Activated naive CD8-positive, alpha-beta T cell treated with anti-CD3 and anti-CD28 coated beads, Interleukin-2, amount 10 ng/mL, durations not matched to agents 7 days and 5 days (primary cell): ENCODE results near the gene ZNF785. TPM values are rescaled to one million over a fixed set of nuclear protein-coding genes. Genes with fewer than 3 reads are reported as not detected.

Experiments used
- total RNA-seq, 2 experiments: library from RNA; stranded (reverse); gene quantifications; one replicate each; pipeline ENCODE4 v1.2.3, GENCODE V29; 2021

Gene ZNF785
- total RNA-seq, 2 experiments from 2014 or later = 22.3 to 24.8 TPM

Other genes with a start within 250 kb of the ZNF785 start
- gene CD2BP2, start 230.4 kb downstream of the ZNF785 start, total RNA-seq = 10 to 100 TPM; 71.3 to 72.5 TPM
- 10 to 100 TPM; 63.6 to 69.8 TPM for gene TBC1D10B, start 215.2 kb downstream of the ZNF785 start, total RNA-seq
- 1 to 10 TPM in 1 of 2 experiments, not detected in 1; 1.7 TPM for gene MYL11, start 210.9 kb downstream of the ZNF785 start, total RNA-seq
- gene SEPTIN1, start 203.1 kb downstream of the ZNF785 start, total RNA-seq = 100 to 1,000 TPM; 293 to 318 TPM
- 10 to 100 TPM; 14.4 to 15.5 TPM for gene ZNF48, start 190.3 kb downstream of the ZNF785 start, total RNA-seq
- gene ZNF771, start 178.1 kb downstream of the ZNF785 start, total RNA-seq = 1 to 10 TPM; 4.8 to 5.6 TPM
- 10 to 100 TPM; 52.2 to 52.8 TPM for gene DCTPP1, start 155.7 kb downstream of the ZNF785 start, total RNA-seq
- gene SEPHS2, start 139.8 kb downstream of the ZNF785 start, total RNA-seq = 10 to 100 TPM; 59.4 to 59.8 TPM
- gene ITGAL, start 113.0 kb downstream of the ZNF785 start, total RNA-seq = 100 to 1,000 TPM; 662 to 664 TPM
- 1 to 10 TPM; 7.4 to 8.1 TPM for gene ZNF768, start 59.1 kb downstream of the ZNF785 start, total RNA-seq
- gene ZNF747, start 50.8 kb downstream of the ZNF785 start, total RNA-seq = 10 to 100 TPM; 11.9 to 12.5 TPM
- 10 to 100 TPM; 20.9 to 23.3 TPM for gene ZNF764, start 27.3 kb downstream of the ZNF785 start, total RNA-seq
- gene ZNF688, start 14.0 kb downstream of the ZNF785 start, total RNA-seq = 10 to 100 TPM; 17.8 to 18.3 TPM
- 10 to 100 TPM; 12.7 to 14.4 TPM for gene ZNF689, start 24.7 kb upstream of the ZNF785 start, total RNA-seq
- 10 to 100 TPM; 89.7 to 97.1 TPM for gene PRR14, start 65.3 kb upstream of the ZNF785 start, total RNA-seq
- gene FBRS, start 72.7 kb upstream of the ZNF785 start, total RNA-seq = 100 to 1,000 TPM; 140 to 143 TPM
- 10 to 100 TPM; 89.4 to 92.2 TPM for gene SRCAP, start 113.5 kb upstream of the ZNF785 start, total RNA-seq
- 10 to 100 TPM; 48.2 to 48.9 TPM for gene PHKG2, start 162.7 kb upstream of the ZNF785 start, total RNA-seq
- gene CFAP119, start 176.4 kb upstream of the ZNF785 start, total RNA-seq = 1 to 10 TPM; 4.4 TPM
- 100 to 1,000 TPM in 1 of 2 experiments, 10 to 100 TPM in 1; 94.7 to 105 TPM for gene RNF40, start 176.6 kb upstream of the ZNF785 start, total RNA-seq
- gene ZNF629, start 201.5 kb upstream of the ZNF785 start, total RNA-seq = 1 to 10 TPM; 5.2 to 6.0 TPM